DND-41 (cell line): Measurements from ENCODE around the gene AP2B1.

Source experiments
- ATAC-seq: fragments of 200-7000 bp; cut with Tn5 transposase; 3 replicates; pipeline ENCODE4 v1.9.1; 2021; ENCODE audit warnings: low read depth; ENCODE audit not compliant: insufficient read depth
- DNase-seq: peaks from one replicate; pipeline ENCODE4 v3.0.0-alpha.2; 2020
- H2AFZ ChIP-seq: 2 replicates; pipeline ENCODE4 v1.6.0; 2012; ENCODE audit warnings: low read depth, low read length
- H3K27ac ChIP-seq: 2 replicates; pipeline ENCODE4 v1.5.1; 2012; ENCODE audit warnings: low read length, inconsistent platforms
- H3K27me3 ChIP-seq: fragments of 200-600 bp; sonication (generic); 2 replicates; pipeline ENCODE4 v1.6.0; 2012; ENCODE audit warnings: low read length, mild to moderate bottlenecking, inconsistent platforms; ENCODE audit not compliant: insufficient read depth, poor library complexity
- H3K36me3 ChIP-seq: 2 replicates; pipeline ENCODE4 v1.5.1; 2012; ENCODE audit warnings: low read length, inconsistent platforms; ENCODE audit not compliant: insufficient read depth
- H3K4me1 ChIP-seq: 2 replicates; pipeline ENCODE4 v1.5.1; 2012; ENCODE audit warnings: mild to moderate bottlenecking, low read length; ENCODE audit not compliant: insufficient read depth
- H3K4me2 ChIP-seq: 2 replicates; pipeline ENCODE4 v1.6.0; 2012; ENCODE audit warnings: mild to moderate bottlenecking, moderate library complexity, low read length, inconsistent platforms; ENCODE audit not compliant: insufficient read depth
- H3K4me3 ChIP-seq, 2 experiments: fragments of 200-600 bp in 1 of 2; shearing (Covaris generic) in 1 of 2; 2 replicates each; pipeline ENCODE4 v1.5.1; 2012 to 2016; ENCODE audit warnings: inconsistent platforms in 2 of 2, low read length in 2 of 2, mild to moderate bottlenecking in 2 of 2, low read depth in 1 of 2, moderate library complexity in 1 of 2
- H3K79me2 ChIP-seq: 2 replicates; pipeline ENCODE4 v1.6.0; 2012; ENCODE audit warnings: low read length, inconsistent platforms; ENCODE audit not compliant: insufficient read depth
- H3K9ac ChIP-seq: 2 replicates; pipeline ENCODE4 v1.6.0; 2012; ENCODE audit warnings: low read depth, mild to moderate bottlenecking, inconsistent platforms, low read length, moderate library complexity
- H3K9me3 ChIP-seq: 2 replicates; pipeline ENCODE4 v1.5.1; 2012; ENCODE audit warnings: low read length, moderate library complexity, mild to moderate bottlenecking, inconsistent platforms; ENCODE audit not compliant: insufficient read depth, severe bottlenecking
- H4K20me1 ChIP-seq: 2 replicates; pipeline ENCODE4 v1.6.0; 2012; ENCODE audit warnings: low read length; ENCODE audit not compliant: insufficient read depth
- EZH2 ChIP-seq: IDR thresholded peaks from 3 replicates; pipeline ENCODE4 v1.6.1; 2012; ENCODE audit warnings: borderline replicate concordance, low read depth, mild to moderate bottlenecking, moderate library complexity, low read length, inconsistent platforms; ENCODE audit not compliant: severe bottlenecking
- TF ChIP-seq, protein P1 (sequence below): IDR thresholded peaks from 2 replicates; pipeline ENCODE4 v1.5.1; 2012; ENCODE audit warnings: borderline replicate concordance, low read length, moderate library complexity, mild to moderate bottlenecking; ENCODE audit not compliant: poor library complexity, severe bottlenecking; ENCODE audit errors: extremely low read depth

The AP2B1 gene

DNA sequence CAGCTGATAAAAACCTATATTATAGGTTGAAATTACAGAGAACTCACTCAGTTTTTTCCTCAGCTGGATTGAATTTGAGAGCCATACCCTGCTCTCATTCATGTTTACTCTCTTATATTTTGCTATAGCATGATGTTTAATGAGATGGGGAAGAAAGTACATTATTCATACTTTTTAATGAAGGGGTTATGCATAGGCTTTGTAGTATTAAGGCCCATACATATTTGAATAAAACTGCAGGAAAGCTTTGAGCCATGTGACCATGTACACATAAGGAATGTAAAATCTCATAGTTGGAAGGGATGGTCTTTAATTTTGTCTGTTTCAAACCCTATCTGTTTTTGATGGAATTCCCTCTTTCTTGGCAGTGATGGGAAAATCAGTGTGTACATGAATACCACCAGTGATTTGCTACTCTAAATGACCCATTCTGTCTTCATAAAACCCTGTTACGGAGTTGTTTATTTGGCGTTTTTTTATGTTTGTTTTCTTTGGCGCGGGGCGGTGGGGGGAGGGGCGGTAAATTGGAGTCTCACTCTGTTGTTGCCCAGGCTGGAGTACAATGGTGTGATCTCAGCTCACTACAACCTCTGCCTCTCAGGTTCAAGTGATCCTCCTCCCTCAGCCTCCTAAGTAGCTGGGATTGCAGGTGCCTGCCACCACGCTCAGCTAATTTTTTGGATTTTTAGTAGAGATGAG is 105.5 kb downstream of the AP2B1 start:
- Histone ChIP-seq H3K79me2 (no peaks in the 10 kb centered on the region), H3K36me3 (peaks cover 79% of the 10 kb centered on the region), H3K4me3 (no peak overlapping the region), H3K27ac (no peak overlapping the region), H3K9me3 (no peaks in the 10 kb centered on the region), H3K4me2 (no peak overlapping the region), H3K27me3 (no peaks in the 10 kb centered on the region), H4K20me1 (no peaks in the 10 kb centered on the region), H3K9ac (no peak overlapping the region), H3K4me1 (no peaks in the 10 kb centered on the region), H2AFZ (no peak overlapping the region)
- DNase-seq (no peak), ATAC-seq (no peak)
- no peak for TF ChIP-seq EZH2
- TF ChIP-seq, protein P1, sequence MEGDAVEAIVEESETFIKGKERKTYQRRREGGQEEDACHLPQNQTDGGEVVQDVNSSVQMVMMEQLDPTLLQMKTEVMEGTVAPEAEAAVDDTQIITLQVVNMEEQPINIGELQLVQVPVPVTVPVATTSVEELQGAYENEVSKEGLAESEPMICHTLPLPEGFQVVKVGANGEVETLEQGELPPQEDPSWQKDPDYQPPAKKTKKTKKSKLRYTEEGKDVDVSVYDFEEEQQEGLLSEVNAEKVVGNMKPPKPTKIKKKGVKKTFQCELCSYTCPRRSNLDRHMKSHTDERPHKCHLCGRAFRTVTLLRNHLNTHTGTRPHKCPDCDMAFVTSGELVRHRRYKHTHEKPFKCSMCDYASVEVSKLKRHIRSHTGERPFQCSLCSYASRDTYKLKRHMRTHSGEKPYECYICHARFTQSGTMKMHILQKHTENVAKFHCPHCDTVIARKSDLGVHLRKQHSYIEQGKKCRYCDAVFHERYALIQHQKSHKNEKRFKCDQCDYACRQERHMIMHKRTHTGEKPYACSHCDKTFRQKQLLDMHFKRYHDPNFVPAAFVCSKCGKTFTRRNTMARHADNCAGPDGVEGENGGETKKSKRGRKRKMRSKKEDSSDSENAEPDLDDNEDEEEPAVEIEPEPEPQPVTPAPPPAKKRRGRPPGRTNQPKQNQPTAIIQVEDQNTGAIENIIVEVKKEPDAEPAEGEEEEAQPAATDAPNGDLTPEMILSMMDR = no peak

DNA sequence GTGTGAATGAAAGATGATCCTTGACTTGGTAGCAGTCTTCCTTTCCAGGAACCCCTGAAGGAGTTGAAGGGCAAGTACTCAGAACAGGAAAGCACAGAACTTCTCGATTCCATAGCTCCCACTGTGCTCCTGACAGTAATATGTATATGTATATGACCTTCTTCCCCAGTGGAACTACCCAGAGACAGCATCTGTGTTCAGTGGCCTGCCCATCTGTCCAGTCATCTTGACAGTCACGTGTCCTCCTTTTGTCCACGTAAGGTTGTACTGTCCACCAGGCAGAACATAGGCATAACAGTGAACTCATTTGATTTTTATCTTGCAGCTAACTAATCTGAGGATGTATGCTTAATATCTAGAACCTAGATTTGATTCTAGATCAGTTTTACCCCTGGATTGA is 106.5 kb downstream of the AP2B1 start:
- Histone ChIP-seq H3K4me1 (no peaks in the 10 kb centered on the region), H3K9me3 (no peaks in the 10 kb centered on the region), H3K4me2 (no peak overlapping the region), H2AFZ (no peak overlapping the region), H3K27ac (no peak overlapping the region), H3K36me3 (peaks cover 69% of the 10 kb centered on the region), H3K9ac (no peak overlapping the region), H4K20me1 (no peaks in the 10 kb centered on the region), H3K79me2 (no peaks in the 10 kb centered on the region), H3K27me3 (no peaks in the 10 kb centered on the region), H3K4me3 (no peak overlapping the region)
- DNase-seq (no peak), ATAC-seq (no peak)
- TF ChIP-seq, protein P1 = no peak
- TF ChIP-seq EZH2 = no peak

DNA sequence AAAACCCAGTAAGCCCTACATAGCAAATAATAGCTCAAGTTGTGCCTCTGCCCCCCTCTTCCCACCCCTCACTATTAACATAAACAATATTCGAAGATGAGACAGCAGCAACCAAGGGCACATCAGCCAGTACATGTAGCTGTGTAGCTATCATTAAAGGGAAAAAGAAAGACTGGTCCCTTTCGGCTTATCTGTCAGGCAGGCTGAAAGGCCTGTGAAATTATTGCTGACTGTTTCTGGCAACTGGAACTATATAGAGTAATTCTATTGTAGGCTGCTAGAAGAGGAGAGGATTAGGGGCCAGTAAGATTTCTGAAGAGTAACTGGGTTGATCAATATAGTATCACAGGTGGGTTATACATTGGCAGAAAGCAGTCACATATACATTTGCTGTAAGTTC is 107.8 kb downstream of the AP2B1 start:
- Histone ChIP-seq H3K27ac (no peak overlapping the region), H3K4me3 (no peak overlapping the region), H3K27me3 (no peaks in the 10 kb centered on the region), H3K4me2 (no peak overlapping the region), H4K20me1 (no peaks in the 10 kb centered on the region), H3K79me2 (no peaks in the 10 kb centered on the region), H3K4me1 (no peaks in the 10 kb centered on the region), H3K9ac (no peak overlapping the region), H2AFZ (no peak overlapping the region), H3K9me3 (no peaks in the 10 kb centered on the region), H3K36me3 (peaks cover 59% of the 10 kb centered on the region)
- no peak for DNase-seq
- ATAC-seq = no peak
- TF ChIP-seq EZH2 = no peak
- TF ChIP-seq, protein P1 = no peak
